Stimulated activated naive CD4-positive, alpha-beta T cell treated with Interleukin-2 at 50 U/mL for 16 hours (primary cell): ENCODE measurements around the gene MAGEL2.

ENCODE experiments used
- DNase-seq: peaks from one replicate; lab custom pipeline; 2025; lab: John Stamatoyannopoulos, UW

The MAGEL2 gene

GRCh38 chr15:23647421-23648370 is at the start of gene MAGEL2:
MAGEL2 (minus strand) TSS chr15:23647867; CDS start chr15:23647742, 125 bp downstream.
- no peak for DNase-seq

- DNase-seq: no peak
These were observed 47.6 kb upstream of the MAGEL2 start for GRCh38 chr15:23695282-23695681.

- no peak for DNase-seq
These were observed 46.9 kb upstream of the MAGEL2 start for GRCh38 chr15:23694592-23694991.

GRCh38 chr15:23690450-23690852 is 42.8 kb upstream of the MAGEL2 start:
- no peak for DNase-seq

- no peak for DNase-seq
These were observed 42.3 kb upstream of the MAGEL2 start for GRCh38 chr15:23690015-23690414.

- DNase-seq: no peak
These were observed 39.4 kb upstream of the MAGEL2 start, which contains the start of gene NDN for GRCh38 chr15:23687143-23687470. NDN (minus strand) TSS chr15:23687305; CDS start chr15:23687217, 88 bp downstream.

- DNase-seq: no peak
These were observed 38.9 kb upstream of the MAGEL2 start for GRCh38 chr15:23686466-23687142.

GRCh38 chr15:23671481-23671880 is 23.8 kb upstream of the MAGEL2 start:
- no peak for DNase-seq

- no peak for DNase-seq
These were observed 23.3 kb upstream of the MAGEL2 start for GRCh38 chr15:23670970-23671369.

GRCh38 chr15:23663232-23663631 is 15.6 kb upstream of the MAGEL2 start:
- DNase-seq: no peak

GRCh38 chr15:23648920-23649515 is 1.4 kb upstream of the MAGEL2 start:
- DNase-seq: no peak

GRCh38 chr15:23647001-23647295 is 719 bp downstream of the MAGEL2 start:
- DNase-seq: no peak

- DNase-seq: no peak
These were observed 1.3 kb downstream of the MAGEL2 start for GRCh38 chr15:23646165-23647000.

GRCh38 chr15:23645371-23646164 is 2.1 kb downstream of the MAGEL2 start:
- DNase-seq: no peak

- no peak for DNase-seq
These were observed 2.8 kb downstream of the MAGEL2 start for GRCh38 chr15:23644829-23645228.

GRCh38 chr15:23642413-23643044 is 5.1 kb downstream of the MAGEL2 start:
- DNase-seq: no peak

GRCh38 chr15:23634181-23634580 is 13.5 kb downstream of the MAGEL2 start:
- no peak for DNase-seq

- no peak for DNase-seq
These were observed 18.3 kb downstream of the MAGEL2 start for GRCh38 chr15:23629234-23629805.

- DNase-seq: no peak
These were observed 18.9 kb downstream of the MAGEL2 start for GRCh38 chr15:23628612-23629233.

- DNase-seq: no peak
These were observed 31.1 kb downstream of the MAGEL2 start for GRCh38 chr15:23616536-23616935.
